ENCODE data around the gene BCLAF3. TPM values are rescaled to one million over a fixed set of nuclear protein-coding genes. Genes with fewer than 3 reads are reported as not detected.

BCLAF3 gene
- total RNA-seq, 1 donor from 2014 or later: 9.7 TPM

DNA sequence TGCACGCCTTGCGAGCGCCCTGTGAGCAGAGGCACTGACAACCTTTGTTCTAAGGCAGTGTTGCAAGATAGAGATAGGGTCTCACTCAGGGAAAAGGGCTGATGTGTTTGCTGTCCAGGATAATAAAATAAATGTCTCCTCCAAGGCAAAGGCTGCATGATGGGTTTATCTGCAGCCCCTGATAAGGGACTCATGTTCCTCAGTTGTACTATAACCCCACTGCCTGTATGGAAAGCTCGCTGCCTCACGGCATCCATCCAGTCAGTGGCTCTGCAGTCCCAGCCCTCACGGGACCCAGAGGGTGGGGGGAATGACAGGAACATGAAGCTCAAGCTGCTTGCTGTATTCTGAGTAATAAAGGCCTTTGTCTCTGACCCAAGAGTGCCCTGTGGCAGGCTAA, 22.6 kb downstream of the BCLAF3 start:
- H3K27me3 ChIP-seq: no peaks in the 10 kb centered on the region
- H3K4me1 Mint-ChIP-seq: no peaks in the 10 kb centered on the region
- H3K36me3 Mint-ChIP-seq: no peaks in the 10 kb centered on the region
- H3K27ac ChIP-seq: no peak overlapping the region
- no peak overlapping the region for H3K9ac ChIP-seq
- H3K79me2 ChIP-seq (ENCODE audit: low read depth): no peaks in the 10 kb centered on the region
- no peak overlapping the region for H3K4me2 ChIP-seq
- H3K27me3 Mint-ChIP-seq (ENCODE audit: insufficient read depth, low read depth): no peaks in the 10 kb centered on the region
- H3K36me3 ChIP-seq: no peaks in the 10 kb centered on the region
- H3K4me1 ChIP-seq: no peaks in the 10 kb centered on the region
- no peak for DNase-seq (ENCODE audit: low spot score)
- H3K9me3 Mint-ChIP-seq: peaks cover 3% of the 10 kb centered on the region
- TF ChIP-seq, protein P1, sequence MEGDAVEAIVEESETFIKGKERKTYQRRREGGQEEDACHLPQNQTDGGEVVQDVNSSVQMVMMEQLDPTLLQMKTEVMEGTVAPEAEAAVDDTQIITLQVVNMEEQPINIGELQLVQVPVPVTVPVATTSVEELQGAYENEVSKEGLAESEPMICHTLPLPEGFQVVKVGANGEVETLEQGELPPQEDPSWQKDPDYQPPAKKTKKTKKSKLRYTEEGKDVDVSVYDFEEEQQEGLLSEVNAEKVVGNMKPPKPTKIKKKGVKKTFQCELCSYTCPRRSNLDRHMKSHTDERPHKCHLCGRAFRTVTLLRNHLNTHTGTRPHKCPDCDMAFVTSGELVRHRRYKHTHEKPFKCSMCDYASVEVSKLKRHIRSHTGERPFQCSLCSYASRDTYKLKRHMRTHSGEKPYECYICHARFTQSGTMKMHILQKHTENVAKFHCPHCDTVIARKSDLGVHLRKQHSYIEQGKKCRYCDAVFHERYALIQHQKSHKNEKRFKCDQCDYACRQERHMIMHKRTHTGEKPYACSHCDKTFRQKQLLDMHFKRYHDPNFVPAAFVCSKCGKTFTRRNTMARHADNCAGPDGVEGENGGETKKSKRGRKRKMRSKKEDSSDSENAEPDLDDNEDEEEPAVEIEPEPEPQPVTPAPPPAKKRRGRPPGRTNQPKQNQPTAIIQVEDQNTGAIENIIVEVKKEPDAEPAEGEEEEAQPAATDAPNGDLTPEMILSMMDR (IDR thresholded peaks at IDR 0.05): no peak
- no peak for TF ChIP-seq EZH2phosphoT487 (IDR thresholded peaks at IDR 0.05)
- no peak for TF ChIP-seq EZH2 (IDR thresholded peaks at IDR 0.05)
- no peak overlapping the region for H3K4me3 Mint-ChIP-seq
- H3F3A ChIP-seq (ENCODE audit: low read depth): no peaks in the 10 kb centered on the region
- H4K20me1 ChIP-seq (ENCODE audit: low read depth): no peaks in the 10 kb centered on the region
- H3K4me3 ChIP-seq: no peak overlapping the region
- no peaks in the 10 kb centered on the region for H3K9me3 ChIP-seq (ENCODE audit: low read depth)
- no peak overlapping the region for H3K27ac Mint-ChIP-seq
- H2AFZ ChIP-seq (replicated peaks): no peak overlapping the region

DNA sequence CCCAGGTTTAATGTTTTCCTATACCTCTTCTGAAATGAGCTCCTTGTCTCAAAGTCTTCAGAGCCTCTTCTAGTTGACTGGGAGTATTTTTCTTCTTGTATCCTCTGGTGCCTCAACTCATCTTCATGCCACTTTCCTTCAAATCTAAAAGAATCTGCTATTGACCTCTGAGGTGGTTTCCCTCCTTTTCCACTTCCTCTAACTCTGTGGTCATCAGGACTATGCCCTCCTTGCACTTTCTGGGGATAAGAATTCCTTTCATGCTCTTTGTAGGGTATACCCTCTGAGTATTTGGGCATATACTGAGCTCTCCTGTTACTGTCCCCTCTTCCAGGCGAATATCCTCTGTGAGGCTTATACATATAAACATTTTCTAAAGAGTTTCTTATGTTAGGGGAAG, 24.8 kb downstream of the BCLAF3 start:
- Histone ChIP-seq H3K27ac (no peak overlapping the region), H3K4me2 (no peak overlapping the region), H3K27me3 (no peaks in the 10 kb centered on the region), H2AFZ (replicated peaks) (no peak overlapping the region), H3K79me2 (ENCODE audit: low read depth) (no peaks in the 10 kb centered on the region), H3K36me3 (no peaks in the 10 kb centered on the region), H3K9ac (no peak overlapping the region), H3K4me3 (no peak overlapping the region), H3K4me1 (no peaks in the 10 kb centered on the region), H3K9me3 (ENCODE audit: low read depth) (no peaks in the 10 kb centered on the region), H4K20me1 (ENCODE audit: low read depth) (no peaks in the 10 kb centered on the region), H3F3A (ENCODE audit: low read depth) (no peaks in the 10 kb centered on the region)
- Mint-ChIP-seq H3K27me3 (ENCODE audit: insufficient read depth, low read depth) (no peaks in the 10 kb centered on the region), H3K4me1 (peaks cover under 1% of the 10 kb centered on the region), H3K27ac (no peak overlapping the region), H3K36me3 (peaks cover 2% of the 10 kb centered on the region), H3K9me3 (peaks cover 2% of the 10 kb centered on the region), H3K4me3 (no peak overlapping the region)
- TF ChIP-seq, protein P1 (IDR thresholded peaks at IDR 0.05): no peak
- TF ChIP-seq EZH2 (IDR thresholded peaks at IDR 0.05) (no peak), EZH2phosphoT487 (IDR thresholded peaks at IDR 0.05) (no peak)
- no peak for DNase-seq (ENCODE audit: low spot score)

DNA sequence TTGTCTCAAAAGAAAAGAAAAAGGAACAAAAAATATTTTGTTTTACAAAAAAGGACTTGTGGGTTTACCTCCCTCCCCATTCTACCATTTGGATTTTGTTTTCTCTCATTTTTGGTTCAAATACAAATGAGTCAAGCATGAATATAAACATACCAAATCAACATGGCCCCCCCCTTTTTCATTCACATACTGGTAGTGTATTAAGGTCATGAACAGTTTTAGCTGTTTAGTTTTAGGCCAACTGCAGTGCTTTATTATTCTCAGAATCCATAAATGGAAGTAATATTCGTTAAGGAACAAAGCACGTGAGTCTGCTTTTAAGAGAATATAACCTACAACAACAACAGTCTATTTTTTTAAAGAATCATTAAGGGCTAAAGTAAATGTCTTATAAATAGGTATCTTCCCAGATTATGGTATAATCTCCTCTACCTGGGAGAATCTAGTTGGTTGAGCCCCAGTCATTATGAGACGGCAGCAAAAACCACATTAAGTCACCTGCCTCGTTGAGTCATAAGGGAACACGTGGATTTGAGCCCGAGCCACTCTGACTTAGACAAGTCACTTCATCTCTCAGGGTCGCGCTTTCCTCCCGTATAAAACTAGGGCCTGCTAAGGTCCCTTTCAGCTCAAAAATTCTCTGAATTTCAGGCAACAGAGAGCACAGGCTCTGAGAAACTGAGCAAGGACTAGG, 26.7 kb downstream of the BCLAF3 start:
- no peak for DNase-seq (ENCODE audit: low spot score)
- no peak overlapping the region for H3K4me2 ChIP-seq
- no peaks in the 10 kb centered on the region for H3F3A ChIP-seq (ENCODE audit: low read depth)
- H3K4me1 ChIP-seq: no peaks in the 10 kb centered on the region
- no peaks in the 10 kb centered on the region for H3K27me3 ChIP-seq
- no peaks in the 10 kb centered on the region for H3K9me3 ChIP-seq (ENCODE audit: low read depth)
- Mint-ChIP-seq H3K9me3 (peaks cover 4% of the 10 kb centered on the region), H3K36me3 (peaks cover 4% of the 10 kb centered on the region), H3K27ac (no peak overlapping the region), H3K27me3 (ENCODE audit: insufficient read depth, low read depth) (no peaks in the 10 kb centered on the region), H3K4me1 (peaks cover 3% of the 10 kb centered on the region), H3K4me3 (no peak overlapping the region)
- no peak overlapping the region for H3K27ac ChIP-seq
- H3K4me3 ChIP-seq: no peak overlapping the region
- H4K20me1 ChIP-seq (ENCODE audit: low read depth): no peaks in the 10 kb centered on the region
- no peak for TF ChIP-seq EZH2phosphoT487 (IDR thresholded peaks at IDR 0.05)
- TF ChIP-seq, protein P1 (IDR thresholded peaks at IDR 0.05): no peak
- no peak overlapping the region for H3K9ac ChIP-seq
- no peak overlapping the region for H2AFZ ChIP-seq (replicated peaks)
- no peaks in the 10 kb centered on the region for H3K79me2 ChIP-seq (ENCODE audit: low read depth)
- no peaks in the 10 kb centered on the region for H3K36me3 ChIP-seq

Data from neural progenitor cell (in vitro differentiated cells).